ENCODE data around the gene DNAJC5. TPM values are rescaled to one million over a fixed set of nuclear protein-coding genes. Genes with fewer than 3 reads are reported as not detected.

DNAJC5 gene
- 44.2 to 46.6 TPM (median 45.1 TPM) in 3 replicates for total RNA-seq
- long read RNA-seq, full-length matches to known transcripts = 9 of 36 reads
- long read RNA-seq, partial matches to known transcripts = 0 of 36 reads
- long read RNA-seq, other reads (novel, unspliced or antisense) = 27 of 36 reads

GRCh38 chr20:63894358-63895201 lies at the start of gene DNAJC5:
TSS of gene DNAJC5 (plus strand) at chr20:63895126. CDS start at chr20:63928346, 33,220 bp downstream.
- H3K4me3 Mint-ChIP-seq (ENCODE audit: unreplicated experiment) = peak within 1 kb of the TSS; percentile 79
- peak; percentile 11 for TF ChIP-seq CTCF (IDR thresholded peaks at IDR 0.05)
- peak within 1 kb of the TSS; percentile 90 for H3K27ac Mint-ChIP-seq (ENCODE audit: unreplicated experiment)
- H3K27me3 Mint-ChIP-seq (ENCODE audit: low read depth) = no peaks in the 10 kb centered on the region
- H3K4me1 Mint-ChIP-seq (ENCODE audit: low read depth) = peaks cover 39% of the 10 kb centered on the region
- DNase-seq (ENCODE audit: low spot score) = peak; percentile 97
- no peaks in the 10 kb centered on the region for H3K9me3 Mint-ChIP-seq (ENCODE audit: low read depth)
- peaks cover 8% of the 10 kb centered on the region for H3K36me3 Mint-ChIP-seq (ENCODE audit: low read depth)

- Mint-ChIP-seq H3K9me3 (ENCODE audit: low read depth) (no peaks in the 10 kb centered on the region), H3K27me3 (ENCODE audit: low read depth) (peaks cover 2% of the 10 kb centered on the region), H3K4me1 (ENCODE audit: low read depth) (peaks cover 4% of the 10 kb centered on the region), H3K36me3 (ENCODE audit: low read depth) (peaks cover 2% of the 10 kb centered on the region), H3K27ac (ENCODE audit: unreplicated experiment) (peak overlapping the region; percentile 9), H3K4me3 (ENCODE audit: unreplicated experiment) (peak overlapping the region; percentile 48)
- DNase-seq (ENCODE audit: low spot score) = no peak
- peak; percentile 36 for TF ChIP-seq CTCF (IDR thresholded peaks at IDR 0.05)
These were observed 48.7 kb upstream of the DNAJC5 start for GRCh38 chr20:63846128-63846771.

GRCh38 chr20:63846888-63847236 lies 48.1 kb upstream of the DNAJC5 start:
- H3K36me3 Mint-ChIP-seq (ENCODE audit: low read depth) = peaks cover 2% of the 10 kb centered on the region
- H3K4me1 Mint-ChIP-seq (ENCODE audit: low read depth) = peaks cover 4% of the 10 kb centered on the region
- TF ChIP-seq CTCF (IDR thresholded peaks at IDR 0.05) = no peak
- H3K27me3 Mint-ChIP-seq (ENCODE audit: low read depth) = peaks cover 2% of the 10 kb centered on the region
- H3K9me3 Mint-ChIP-seq (ENCODE audit: low read depth) = no peaks in the 10 kb centered on the region
- no peak overlapping the region for H3K27ac Mint-ChIP-seq (ENCODE audit: unreplicated experiment)
- no peak overlapping the region for H3K4me3 Mint-ChIP-seq (ENCODE audit: unreplicated experiment)
- DNase-seq (ENCODE audit: low spot score) = no peak

- TF ChIP-seq CTCF (IDR thresholded peaks at IDR 0.05) = no peak
- H3K4me1 Mint-ChIP-seq (ENCODE audit: low read depth) = peaks cover 6% of the 10 kb centered on the region
- H3K9me3 Mint-ChIP-seq (ENCODE audit: low read depth) = no peaks in the 10 kb centered on the region
- peaks cover 2% of the 10 kb centered on the region for H3K36me3 Mint-ChIP-seq (ENCODE audit: low read depth)
- peaks cover 2% of the 10 kb centered on the region for H3K27me3 Mint-ChIP-seq (ENCODE audit: low read depth)
- no peak for DNase-seq (ENCODE audit: low spot score)
- no peak overlapping the region for H3K27ac Mint-ChIP-seq (ENCODE audit: unreplicated experiment)
- no peak overlapping the region for H3K4me3 Mint-ChIP-seq (ENCODE audit: unreplicated experiment)
These were observed 47.5 kb upstream of the DNAJC5 start for GRCh38 chr20:63847237-63848002.
